H1 (cell line): ENCODE results near the gene RAD51B. TPM values are rescaled to one million over a fixed set of nuclear protein-coding genes. Genes with fewer than 3 reads are reported as not detected.

Experiments
- CBX5 ChIP-seq: fragments of 300-800, 300-1000 bp; sonication (generic); IDR thresholded peaks from 2 replicates; pipeline ENCODE4 v1.7.1; 2016; ENCODE audit warnings: antibody characterized with exemption, low read length, low read depth
- CREB1 ChIP-seq: IDR thresholded peaks from 2 replicates; pipeline ENCODE4 v1.6.1; 2012; ENCODE audit warnings: inconsistent platforms
- E2F6 ChIP-seq: IDR thresholded peaks from 2 replicates; pipeline ENCODE4 v1.6.1; 2012; ENCODE audit warnings: inconsistent platforms
- HDAC6 ChIP-seq: IDR thresholded peaks from one replicate; pipeline ENCODE4 v1.7.1; 2012; ENCODE audit warnings: low read depth, mild to moderate bottlenecking, inconsistent platforms, low read length, moderate library complexity
- RNF2 ChIP-seq: fragments of 200-900, 300-1000 bp; sonication (generic); IDR thresholded peaks from 2 replicates; pipeline ENCODE4 v1.7.1; 2016; ENCODE audit warnings: borderline replicate concordance, low read depth, mild to moderate bottlenecking, antibody characterized with exemption, low read length; ENCODE audit not compliant: poor library complexity, severe bottlenecking; ENCODE audit errors: missing control alignments
- polyA plus RNA-seq, 7 experiments: library from polyadenylated mRNA; depleted of rRNA in 3 of 7; stranded (reverse) in 5 of 7; unstranded in 2 of 7; fragments of >200 nt in 5 of 7; fragments of 200-250 nt in 2 of 7; gene quantifications; 1 replicate in 5 of 7; 2 replicates in 1 of 7; 4 replicates in 1 of 7; pipeline versions ENCODE4 v1.2.1 to v1.2.3, GENCODE V29; 2011 to 2013; ENCODE audit warnings: missing spikeins in 2 of 7, mixed read lengths in 2 of 7
- total RNA-seq: library from RNA; stranded (reverse); fragmentation: NEBNext Ultra II Directional; extraction: Animal tissue kit (Norgen Biotek cat#: 25700); gene quantifications from 2 replicates; pipeline ENCODE4 v1.2.1, GENCODE V29; 2021
- TF ChIP-seq, protein P1 (sequence below): IDR thresholded peaks from 2 replicates; pipeline ENCODE4 v1.6.1; 2012; ENCODE audit warnings: low read length, inconsistent platforms

RAD51B gene
- total and polyA plus RNA-seq, 2 of the 8 experiments (the other 6 are each of a cell fraction or from before 2014, with no cell fraction given): 3.9 to 14.9 TPM

GRCh38 chr14:68553311-68553710 is 733.7 kb downstream of the RAD51B start (continued):
- TF ChIP-seq CREB1 (no peak), E2F6 (no peak), RNF2 (no peak), CBX5 (no peak), HDAC6 (no peak)
- TF ChIP-seq, protein P1, sequence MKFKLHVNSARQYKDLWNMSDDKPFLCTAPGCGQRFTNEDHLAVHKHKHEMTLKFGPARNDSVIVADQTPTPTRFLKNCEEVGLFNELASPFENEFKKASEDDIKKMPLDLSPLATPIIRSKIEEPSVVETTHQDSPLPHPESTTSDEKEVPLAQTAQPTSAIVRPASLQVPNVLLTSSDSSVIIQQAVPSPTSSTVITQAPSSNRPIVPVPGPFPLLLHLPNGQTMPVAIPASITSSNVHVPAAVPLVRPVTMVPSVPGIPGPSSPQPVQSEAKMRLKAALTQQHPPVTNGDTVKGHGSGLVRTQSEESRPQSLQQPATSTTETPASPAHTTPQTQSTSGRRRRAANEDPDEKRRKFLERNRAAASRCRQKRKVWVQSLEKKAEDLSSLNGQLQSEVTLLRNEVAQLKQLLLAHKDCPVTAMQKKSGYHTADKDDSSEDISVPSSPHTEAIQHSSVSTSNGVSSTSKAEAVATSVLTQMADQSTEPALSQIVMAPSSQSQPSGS: no peak
